GM19193 (cell line): Measurements from ENCODE around the gene EIF4E3.

Experiments used
- POLR2A ChIP-seq: IDR thresholded peaks from 4 replicates; pipeline ENCODE4 v1.6.1; 2011; ENCODE audit not compliant: insufficient read depth, insufficient read length; ENCODE audit errors: extremely low read depth

Gene EIF4E3

DNA sequence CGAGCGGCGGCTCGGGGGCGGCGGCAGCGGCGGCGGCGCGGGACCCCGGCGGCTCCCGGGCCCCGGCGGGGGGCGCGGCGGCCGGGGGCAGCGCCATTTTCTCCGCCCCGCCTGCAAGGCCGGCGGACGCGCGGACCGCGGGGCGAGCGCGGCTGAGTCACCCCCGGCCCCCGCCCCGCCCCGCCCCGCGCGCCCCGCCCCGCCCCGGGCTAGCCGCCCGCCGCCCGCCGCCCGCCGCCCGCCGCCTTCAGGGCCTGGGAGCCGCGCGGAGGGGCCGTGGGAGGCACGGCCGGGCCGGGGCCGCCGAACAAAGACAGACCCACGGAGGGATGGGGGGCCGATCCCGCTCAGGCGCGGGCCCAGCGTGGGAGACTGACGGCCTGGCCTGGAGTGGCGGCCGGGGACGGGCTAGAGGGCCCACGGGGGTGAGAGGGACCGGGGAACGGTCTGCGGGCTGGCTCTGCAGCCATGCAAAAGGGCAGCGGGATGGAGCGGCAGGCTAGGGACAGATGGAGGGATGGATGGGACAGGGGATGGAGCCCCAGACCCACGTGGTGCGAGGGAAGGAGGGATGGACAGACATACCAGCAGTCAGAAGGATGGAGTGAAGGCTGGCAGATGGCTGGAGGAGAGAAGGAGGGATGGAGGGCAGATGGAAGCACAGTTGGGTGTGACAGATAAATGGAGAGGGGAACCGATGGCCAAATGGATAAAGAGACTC, at the start of gene EIF4E3:
Gene EIF4E3, minus strand, starts transcription at position 132 of the 721 bp plus-strand sequence. Its CDS starts 35 bp downstream, at position 97.
- no peak for TF ChIP-seq POLR2A

DNA sequence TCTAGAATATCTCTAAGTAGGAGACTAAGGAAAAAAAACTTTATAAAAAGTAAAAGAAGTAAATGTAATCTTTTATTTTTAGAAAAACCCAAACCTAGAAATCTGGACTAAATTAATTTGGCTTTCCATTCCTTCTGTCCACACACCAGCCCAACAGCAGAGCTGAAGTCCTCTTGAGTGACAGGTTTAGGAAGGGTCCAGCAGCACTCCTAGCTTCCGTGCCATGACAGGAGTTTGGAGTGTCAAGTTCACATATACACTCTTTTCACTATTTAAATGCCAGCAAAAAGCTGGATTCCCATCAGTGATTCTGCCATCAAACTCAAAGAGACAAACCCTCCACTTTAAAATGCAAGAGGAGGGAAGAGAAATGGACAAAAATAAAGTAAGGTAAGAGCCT, 46.7 kb upstream of the EIF4E3 start:
- TF ChIP-seq POLR2A, result no peak

GRCh38 chr3:71771126-71771525, 45.9 kb upstream of the EIF4E3 start:
- no peak for TF ChIP-seq POLR2A

DNA sequence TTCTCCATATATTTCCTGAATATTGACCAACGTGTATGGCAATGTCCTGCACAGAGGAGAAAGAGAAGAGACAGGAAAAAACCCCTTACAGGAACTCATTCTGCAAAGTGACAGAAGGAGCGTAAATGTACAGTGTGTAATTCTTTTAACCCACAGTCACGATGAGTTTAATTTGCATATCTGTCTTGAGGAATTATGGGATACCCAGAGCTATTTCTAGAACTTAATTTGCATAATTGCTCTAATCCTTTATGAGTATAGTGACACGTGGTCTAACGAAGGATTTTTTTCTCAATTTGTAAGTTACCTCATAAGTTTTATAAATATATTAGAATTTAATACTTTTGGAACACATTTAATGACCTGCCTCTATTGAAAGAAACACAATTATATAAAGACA, 38.2 kb upstream of the EIF4E3 start:
- no peak for TF ChIP-seq POLR2A

DNA sequence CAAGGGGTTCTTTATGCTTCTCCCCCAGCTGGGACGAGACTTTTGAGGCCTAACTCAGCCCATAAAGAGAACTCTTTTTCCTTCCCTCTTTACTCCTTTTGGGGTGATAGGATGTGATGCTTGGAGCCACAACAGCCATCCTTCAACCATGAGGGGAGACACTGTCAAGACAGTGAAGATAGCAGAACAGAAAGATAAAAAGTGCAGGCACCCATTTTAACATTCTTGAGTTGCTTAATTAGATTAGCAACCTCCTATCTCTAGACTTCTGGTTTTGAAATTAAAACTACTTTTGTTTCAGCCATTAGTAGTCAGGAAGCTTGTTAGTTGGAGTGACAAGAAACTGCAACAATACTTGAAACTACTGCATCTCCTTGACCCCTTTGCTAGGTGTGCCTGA, 34.9 kb upstream of the EIF4E3 start:
- no peak for TF ChIP-seq POLR2A

DNA sequence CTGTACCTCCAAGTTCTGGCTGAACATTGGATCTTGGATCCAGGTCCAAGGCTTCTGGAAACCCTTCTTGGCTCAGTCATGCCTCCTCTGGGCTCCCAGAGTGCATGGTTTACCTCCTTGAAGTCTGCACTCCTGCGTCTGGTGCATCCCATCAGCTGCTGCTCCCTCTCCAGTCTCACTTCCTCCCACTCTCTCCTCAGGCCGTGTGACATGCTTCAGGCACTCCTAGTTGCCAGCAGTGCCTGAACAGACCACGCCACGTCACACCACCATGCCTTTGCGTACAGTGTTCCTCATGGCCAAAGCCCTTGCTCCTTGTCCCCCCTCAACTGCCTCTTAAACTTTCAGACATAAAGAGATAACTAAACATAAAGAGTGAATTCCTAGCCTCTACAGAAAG, 34.2 kb upstream of the EIF4E3 start:
- no peak for TF ChIP-seq POLR2A

DNA sequence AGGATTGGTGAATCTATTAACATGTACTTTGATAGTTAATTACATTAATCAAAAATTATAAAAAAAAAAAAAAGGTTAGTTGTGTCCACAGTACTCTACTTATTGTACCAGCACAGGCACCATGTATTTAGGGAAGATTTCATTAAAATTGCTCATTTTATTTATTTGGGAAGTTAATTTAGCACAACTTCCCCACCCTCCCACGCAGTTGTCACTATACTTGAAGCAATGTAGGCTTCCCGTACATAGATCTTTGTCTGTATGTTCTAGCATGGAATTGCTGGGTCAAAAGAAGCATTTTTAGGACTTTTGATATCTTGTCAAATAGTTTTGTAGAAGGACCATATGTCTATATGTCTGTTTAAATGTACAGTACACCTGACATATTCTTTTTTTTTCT, 32.9 kb upstream of the EIF4E3 start:
- no peak for TF ChIP-seq POLR2A

- no peak for TF ChIP-seq POLR2A
These were observed 29.5 kb upstream of the EIF4E3 start for GRCh38 chr3:71754610-71755253.

GRCh38 chr3:71753701-71754609, 28.8 kb upstream of the EIF4E3 start, which contains the start of gene GPR27:
GPR27 (plus strand) TSS chr3:71753855; CDS start chr3:71754050, 195 bp downstream.
- TF ChIP-seq POLR2A, result no peak

DNA sequence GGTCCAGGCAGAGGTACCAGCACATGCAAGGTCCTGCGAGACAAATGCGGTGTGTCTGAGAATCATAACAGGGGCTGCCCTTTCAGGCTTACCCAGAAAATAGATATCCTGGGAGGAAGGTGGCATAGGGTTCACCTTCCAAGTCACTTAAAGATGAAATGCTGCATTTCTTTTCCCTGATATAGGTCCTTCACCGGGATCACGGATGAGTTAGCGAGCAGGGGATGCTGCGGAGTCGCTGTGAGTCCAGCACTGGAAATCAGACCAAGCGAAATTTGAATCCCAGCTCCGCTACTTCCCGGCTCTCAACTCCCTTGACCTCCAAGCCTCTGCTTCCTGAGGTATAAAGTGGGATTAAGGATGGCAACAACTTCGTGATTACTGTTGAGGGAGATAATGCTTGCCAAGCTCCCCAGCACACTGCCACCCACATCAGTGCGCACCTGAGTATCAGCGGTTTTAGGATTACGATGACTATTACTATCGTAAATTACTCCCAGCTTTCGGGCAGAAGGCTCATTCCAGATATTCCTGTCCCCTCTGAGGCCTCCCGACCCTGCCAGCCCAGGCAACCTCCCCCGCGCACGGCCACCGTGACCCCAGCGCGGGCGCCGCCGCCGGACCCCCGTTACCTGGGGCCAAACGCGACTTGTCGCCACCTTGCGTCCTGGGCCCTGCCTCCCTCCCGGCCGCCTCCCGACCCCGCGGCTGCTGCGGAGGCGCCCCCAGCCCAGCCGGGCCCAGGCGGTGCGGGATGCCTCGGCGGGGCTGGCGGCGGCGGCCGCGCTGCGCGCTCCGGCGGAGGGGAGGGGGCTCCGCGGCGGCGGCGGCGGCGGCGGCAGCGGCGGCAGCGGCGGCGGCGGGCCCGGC, 27.9 kb upstream of the EIF4E3 start:
- no peak for TF ChIP-seq POLR2A

GRCh38 chr3:71751602-71752001, 26.4 kb upstream of the EIF4E3 start:
- TF ChIP-seq POLR2A, result no peak

- TF ChIP-seq POLR2A, result no peak
These were observed 19.5 kb upstream of the EIF4E3 start for GRCh38 chr3:71744738-71745137.

DNA sequence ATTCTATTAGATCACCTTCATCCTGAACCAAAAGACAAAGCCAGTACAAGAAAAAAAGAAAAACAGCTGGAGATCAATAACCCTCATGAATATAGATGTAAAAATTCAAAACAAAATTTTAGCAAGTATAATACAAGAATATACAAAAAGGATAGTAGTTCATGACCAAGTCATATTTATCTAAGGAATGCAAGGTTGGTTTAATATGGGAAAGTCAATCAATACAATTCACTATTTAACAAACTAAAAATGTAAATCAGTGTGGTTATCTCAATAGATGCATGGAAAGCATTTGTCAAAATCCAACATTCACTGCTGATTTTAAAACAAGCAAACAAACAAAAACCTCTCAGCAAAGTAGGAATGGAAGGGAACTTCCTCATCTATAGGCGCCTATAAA, 17.4 kb upstream of the EIF4E3 start:
- TF ChIP-seq POLR2A, result no peak

GRCh38 chr3:71734881-71735280, 9.7 kb upstream of the EIF4E3 start:
- TF ChIP-seq POLR2A, result no peak

GRCh38 chr3:71733319-71733718, 8.1 kb upstream of the EIF4E3 start:
- no peak for TF ChIP-seq POLR2A

DNA sequence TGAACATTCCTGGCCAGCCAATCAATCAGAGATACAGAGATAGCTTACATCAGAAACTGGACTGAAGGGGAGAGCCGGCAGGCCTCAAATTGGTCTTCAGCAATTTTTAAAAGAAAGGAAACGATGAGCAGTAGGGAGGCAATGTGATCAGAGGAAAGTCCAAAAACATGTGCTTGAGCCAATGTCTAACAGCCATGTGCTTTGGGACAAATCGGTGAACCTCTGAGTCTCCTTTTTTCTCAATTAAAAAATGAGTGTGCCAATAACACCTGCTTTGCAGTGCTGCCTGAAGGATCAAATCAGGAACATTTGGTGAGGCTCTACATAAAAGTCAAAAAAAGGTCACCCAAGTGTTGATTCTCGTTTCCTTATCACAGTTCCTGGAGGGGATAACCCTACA, 7.4 kb upstream of the EIF4E3 start:
- no peak for TF ChIP-seq POLR2A
